Measurements from ENCODE around the gene TBC1D12. TPM values are rescaled to one million over a fixed set of nuclear protein-coding genes. Genes with fewer than 3 reads are reported as not detected.

Gene TBC1D12
- total RNA-seq, 1 donor from 2014 or later, result 12.9 TPM

DNA sequence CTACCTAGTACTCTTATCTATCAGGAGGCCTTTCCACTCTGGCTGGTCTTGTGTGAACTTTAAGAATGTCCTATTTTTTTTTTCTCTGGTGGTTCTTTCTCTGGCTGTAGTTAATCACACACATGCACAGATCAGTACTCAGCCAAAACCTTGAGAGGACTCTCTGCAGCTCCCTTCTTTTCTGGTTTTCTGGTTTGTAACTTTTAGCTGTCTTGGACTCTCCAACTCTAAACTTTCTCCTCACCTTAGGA, 88.4 kb downstream of the TBC1D12 start:
- DNase-seq (ENCODE audit: low read depth), result no peak
- TF ChIP-seq, protein P1, sequence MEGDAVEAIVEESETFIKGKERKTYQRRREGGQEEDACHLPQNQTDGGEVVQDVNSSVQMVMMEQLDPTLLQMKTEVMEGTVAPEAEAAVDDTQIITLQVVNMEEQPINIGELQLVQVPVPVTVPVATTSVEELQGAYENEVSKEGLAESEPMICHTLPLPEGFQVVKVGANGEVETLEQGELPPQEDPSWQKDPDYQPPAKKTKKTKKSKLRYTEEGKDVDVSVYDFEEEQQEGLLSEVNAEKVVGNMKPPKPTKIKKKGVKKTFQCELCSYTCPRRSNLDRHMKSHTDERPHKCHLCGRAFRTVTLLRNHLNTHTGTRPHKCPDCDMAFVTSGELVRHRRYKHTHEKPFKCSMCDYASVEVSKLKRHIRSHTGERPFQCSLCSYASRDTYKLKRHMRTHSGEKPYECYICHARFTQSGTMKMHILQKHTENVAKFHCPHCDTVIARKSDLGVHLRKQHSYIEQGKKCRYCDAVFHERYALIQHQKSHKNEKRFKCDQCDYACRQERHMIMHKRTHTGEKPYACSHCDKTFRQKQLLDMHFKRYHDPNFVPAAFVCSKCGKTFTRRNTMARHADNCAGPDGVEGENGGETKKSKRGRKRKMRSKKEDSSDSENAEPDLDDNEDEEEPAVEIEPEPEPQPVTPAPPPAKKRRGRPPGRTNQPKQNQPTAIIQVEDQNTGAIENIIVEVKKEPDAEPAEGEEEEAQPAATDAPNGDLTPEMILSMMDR (conservative IDR thresholded peaks at IDR 0.05; ENCODE audit: low read depth, low read length), result no peak
- H3K4me3 ChIP-seq (ENCODE audit: low read depth, low read length), result no peak overlapping the region

DNA sequence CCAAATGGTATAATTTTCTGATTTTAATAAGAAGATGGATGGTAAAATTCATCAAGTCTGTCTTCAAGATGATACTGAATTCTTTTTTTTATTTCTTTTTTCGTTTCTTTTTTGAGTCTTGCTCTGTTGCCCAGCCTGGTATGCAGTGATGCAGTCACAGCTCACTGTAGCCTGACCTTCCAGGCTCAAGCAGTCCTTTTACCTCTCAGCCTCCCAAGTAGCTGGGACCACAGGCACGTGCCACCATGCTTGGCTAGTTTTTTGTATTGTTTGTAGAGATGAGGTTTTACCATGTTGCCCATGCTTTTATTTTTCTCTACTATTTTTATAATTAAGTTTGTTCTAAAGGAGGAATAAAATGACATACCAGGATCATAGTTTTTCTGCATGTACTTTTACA, 91.1 kb downstream of the TBC1D12 start:
- H3K4me3 ChIP-seq (ENCODE audit: low read depth, low read length), result no peak overlapping the region
- TF ChIP-seq, protein P1 (conservative IDR thresholded peaks at IDR 0.05; ENCODE audit: low read depth, low read length), result no peak
- DNase-seq (ENCODE audit: low read depth), result peak; percentile 4

DNA sequence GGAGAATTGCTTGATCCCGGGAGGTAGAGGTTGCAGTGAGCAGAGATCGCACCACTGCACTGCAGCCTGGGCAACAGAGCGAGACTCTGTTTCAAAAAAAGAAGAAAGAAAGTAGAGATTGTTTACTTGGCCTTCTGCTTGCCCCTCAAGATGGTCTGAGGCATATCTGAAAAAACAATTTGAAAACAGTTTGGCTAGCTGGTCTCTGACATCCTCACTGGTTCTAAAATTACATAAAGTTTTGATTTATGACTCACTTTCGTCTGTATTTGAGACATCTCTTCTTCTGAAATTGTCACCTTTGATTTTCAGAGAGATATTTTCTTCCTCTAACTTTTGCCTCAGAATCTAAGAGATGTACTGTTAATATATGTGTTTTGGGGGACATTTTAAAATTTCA, 93.7 kb downstream of the TBC1D12 start:
- H3K4me3 ChIP-seq (ENCODE audit: low read depth, low read length), result no peak overlapping the region
- DNase-seq (ENCODE audit: low read depth), result no peak
- TF ChIP-seq, protein P1 (conservative IDR thresholded peaks at IDR 0.05; ENCODE audit: low read depth, low read length), result no peak

DNA sequence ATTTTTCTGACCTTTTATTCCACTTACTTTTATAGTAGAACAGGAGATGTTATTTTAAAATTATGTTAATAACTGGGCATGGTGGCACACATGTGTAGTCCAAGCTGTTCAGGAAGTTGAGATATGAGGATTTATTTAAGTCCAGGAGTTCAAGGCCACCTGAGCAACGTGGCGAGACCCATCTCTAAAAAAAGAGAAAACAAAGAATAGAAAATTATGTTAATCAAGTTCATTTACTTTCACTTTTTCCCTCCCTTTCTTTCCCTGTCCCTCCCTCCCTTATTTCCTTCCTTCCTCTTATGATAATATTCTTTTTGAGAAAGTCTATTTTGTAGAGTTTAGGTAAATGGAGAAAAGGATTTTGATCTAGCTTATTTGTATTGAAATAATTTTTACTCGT, 94.3 kb downstream of the TBC1D12 start:
- DNase-seq (ENCODE audit: low read depth), result no peak
- TF ChIP-seq, protein P1 (conservative IDR thresholded peaks at IDR 0.05; ENCODE audit: low read depth, low read length), result no peak

DNA sequence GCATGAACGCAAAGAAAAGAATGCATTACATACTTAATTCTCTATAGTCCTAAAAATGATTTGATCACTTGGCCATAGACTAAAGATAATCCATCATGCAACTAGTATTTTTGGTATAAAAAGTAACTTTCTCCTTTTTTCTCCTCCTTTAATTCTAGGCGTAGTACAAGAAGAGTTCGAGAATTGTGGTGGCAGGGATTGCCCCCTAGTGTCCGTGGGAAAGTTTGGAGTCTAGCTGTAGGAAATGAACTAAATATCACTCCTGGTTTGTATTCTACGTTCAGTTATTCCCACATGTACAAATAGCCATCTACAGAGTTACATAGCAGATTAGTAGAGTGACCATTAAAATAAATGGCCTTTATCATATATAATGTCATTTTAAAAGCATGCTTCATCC, 97.7 kb downstream of the TBC1D12 start:
- H3K4me3 ChIP-seq (ENCODE audit: low read depth, low read length), result no peak overlapping the region
- DNase-seq (ENCODE audit: low read depth), result no peak
- TF ChIP-seq, protein P1 (conservative IDR thresholded peaks at IDR 0.05; ENCODE audit: low read depth, low read length), result peak; percentile 64

More for the DNA sequence above, 94.3 kb downstream of the TBC1D12 start:
- H3K4me3 ChIP-seq (ENCODE audit: low read depth, low read length), result no peak overlapping the region

DNA sequence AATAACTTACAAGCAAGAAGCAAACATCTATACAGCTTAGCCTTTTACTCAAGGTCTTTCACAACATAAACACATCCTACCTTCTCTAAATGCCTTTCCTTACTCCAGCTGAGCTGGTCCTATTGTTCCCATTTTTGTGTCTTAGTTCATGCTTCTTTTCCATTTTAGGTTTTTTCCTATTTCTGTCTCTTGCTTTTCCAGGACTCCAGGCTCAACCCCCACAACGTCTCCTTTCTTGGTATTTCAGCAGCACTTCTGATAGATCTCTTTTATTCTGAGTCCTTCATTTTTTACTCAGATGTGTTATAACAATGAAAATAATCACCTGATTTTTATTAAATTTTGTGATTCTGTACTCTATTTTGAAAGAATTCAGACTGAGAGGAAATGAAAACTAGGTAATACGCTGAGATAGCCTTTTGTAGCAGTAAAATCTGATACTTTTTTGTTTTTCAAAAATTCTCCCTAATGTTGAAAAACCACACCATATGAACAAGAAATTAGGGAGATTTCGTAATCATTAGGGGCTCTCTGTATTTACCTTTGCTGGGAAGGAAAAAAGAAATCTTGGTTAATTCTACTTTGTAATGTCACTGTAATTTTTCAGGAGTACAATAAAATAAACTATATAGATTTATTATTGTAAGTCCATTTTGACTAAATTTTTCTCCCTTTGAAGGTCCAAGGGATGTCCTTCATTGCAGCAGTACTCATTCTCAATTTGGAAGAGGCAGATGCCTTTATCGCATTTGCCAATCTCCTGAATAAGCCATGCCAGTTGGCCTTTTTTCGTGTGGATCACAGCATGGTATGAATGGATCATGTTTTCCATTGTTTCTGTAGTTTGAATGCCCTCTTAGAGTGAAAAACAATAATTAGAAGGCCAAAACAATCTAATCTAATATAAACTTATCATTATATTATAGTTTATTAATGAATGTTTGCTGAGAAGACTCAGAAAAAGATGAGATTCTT, 119.2 kb downstream of the TBC1D12 start:
- TF ChIP-seq, protein P1 (conservative IDR thresholded peaks at IDR 0.05; ENCODE audit: low read depth, low read length), result no peak
- no peak overlapping the region for H3K4me3 ChIP-seq (ENCODE audit: low read depth, low read length)
- no peak for DNase-seq (ENCODE audit: low read depth)

DNA sequence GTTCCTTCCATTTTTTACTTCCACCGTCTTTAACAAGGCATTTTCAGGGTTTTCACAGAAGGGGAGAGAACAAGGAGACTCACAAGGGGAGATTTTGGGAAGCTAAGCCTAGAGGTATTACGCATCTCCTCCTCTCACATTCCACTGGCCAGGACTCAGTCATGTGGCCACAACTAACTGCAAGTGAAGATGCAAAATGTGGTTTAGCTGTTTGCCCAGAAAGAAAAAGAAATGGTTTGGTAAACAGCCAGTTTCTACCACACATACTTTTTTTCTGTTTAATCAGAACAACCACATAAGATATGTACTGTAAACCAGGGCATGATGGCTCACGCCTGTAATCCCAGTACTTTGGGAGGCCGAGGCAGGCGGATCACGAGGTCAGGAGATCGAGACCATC, 121.8 kb downstream of the TBC1D12 start:
- no peak for DNase-seq (ENCODE audit: low read depth)
- no peak overlapping the region for H3K4me3 ChIP-seq (ENCODE audit: low read depth, low read length)
- TF ChIP-seq, protein P1 (conservative IDR thresholded peaks at IDR 0.05; ENCODE audit: low read depth, low read length), result no peak
